ENCODE results near the gene TRABD2B.

TRABD2B gene

GRCh38 chr1:47911892-47912291 is 85.3 kb downstream of the TRABD2B start:
- no peak for DNase-seq (ENCODE audit: low read depth in 2 of 2)

- no peak for DNase-seq (ENCODE audit: low read depth in 2 of 2)
These were observed 85.8 kb downstream of the TRABD2B start for GRCh38 chr1:47911424-47911823.

- DNase-seq (ENCODE audit: low read depth in 2 of 2) = no peak
These were observed 88.9 kb downstream of the TRABD2B start for GRCh38 chr1:47908258-47908657.

DNA sequence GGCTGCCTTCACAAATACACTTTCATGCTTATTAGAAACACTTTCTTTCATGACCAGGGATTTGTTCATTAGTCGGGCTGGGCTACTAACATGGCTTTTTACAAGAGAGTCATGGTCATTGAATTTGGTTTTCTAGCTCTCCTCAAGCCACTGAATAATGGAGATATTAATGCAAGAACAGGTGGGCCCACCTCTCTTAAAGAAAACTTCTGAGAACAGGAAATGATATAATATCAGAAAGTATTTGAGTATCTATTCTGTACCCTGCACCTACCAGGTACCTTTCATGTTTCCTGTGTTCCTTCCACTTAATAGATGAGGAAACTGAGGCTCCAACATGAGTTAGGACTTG is 90.0 kb downstream of the TRABD2B start:
- no peak for DNase-seq (ENCODE audit: low read depth in 2 of 2)

- DNase-seq (ENCODE audit: low read depth in 2 of 2) = no peak
These were observed 90.5 kb downstream of the TRABD2B start for GRCh38 chr1:47906527-47907176.

DNA sequence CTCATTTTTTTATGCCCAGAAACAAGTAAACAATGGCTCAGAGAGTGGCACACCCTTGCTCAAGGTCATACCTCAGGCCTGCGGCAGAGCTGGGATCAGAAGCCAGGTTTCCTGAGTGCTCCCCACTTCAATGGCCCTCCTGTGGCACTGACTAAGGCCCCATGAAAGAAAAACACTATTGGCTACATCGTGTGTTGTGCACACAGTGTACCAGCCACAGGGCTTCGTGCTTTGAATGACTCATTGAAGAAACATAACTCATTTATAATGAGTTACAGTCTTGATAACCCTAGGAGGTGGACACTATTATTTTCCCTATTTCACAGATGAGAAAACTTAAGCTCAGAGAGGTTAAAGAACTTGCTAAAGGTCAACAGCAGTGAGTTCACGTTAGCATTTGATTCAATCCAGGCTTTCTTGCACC is 91.2 kb downstream of the TRABD2B start:
- DNase-seq (ENCODE audit: low read depth in 2 of 2) = no peak

DNA sequence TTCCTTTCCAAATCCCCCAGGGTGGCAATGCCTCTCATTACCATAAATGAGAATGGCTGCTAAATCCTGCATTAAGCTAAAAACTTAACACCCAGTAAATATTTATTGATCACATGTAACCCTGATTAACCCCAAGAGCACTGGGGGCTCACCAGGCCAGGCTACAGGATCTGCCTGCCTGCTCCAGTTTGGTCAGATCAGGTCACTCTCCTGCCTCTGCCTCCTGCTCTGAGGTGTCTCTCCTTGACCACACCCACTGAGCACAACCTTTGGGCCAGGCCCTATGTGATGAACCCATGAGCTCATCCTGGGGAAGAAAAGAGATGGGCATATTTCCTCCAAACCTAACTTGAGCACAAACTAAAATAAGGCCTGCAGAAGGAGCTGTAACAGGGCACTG is 93.5 kb downstream of the TRABD2B start:
- DNase-seq (ENCODE audit: low read depth in 2 of 2) = no peak

GRCh38 chr1:47901001-47901575 is 96.1 kb downstream of the TRABD2B start:
- DNase-seq (ENCODE audit: low read depth in 2 of 2) = no peak

DNA sequence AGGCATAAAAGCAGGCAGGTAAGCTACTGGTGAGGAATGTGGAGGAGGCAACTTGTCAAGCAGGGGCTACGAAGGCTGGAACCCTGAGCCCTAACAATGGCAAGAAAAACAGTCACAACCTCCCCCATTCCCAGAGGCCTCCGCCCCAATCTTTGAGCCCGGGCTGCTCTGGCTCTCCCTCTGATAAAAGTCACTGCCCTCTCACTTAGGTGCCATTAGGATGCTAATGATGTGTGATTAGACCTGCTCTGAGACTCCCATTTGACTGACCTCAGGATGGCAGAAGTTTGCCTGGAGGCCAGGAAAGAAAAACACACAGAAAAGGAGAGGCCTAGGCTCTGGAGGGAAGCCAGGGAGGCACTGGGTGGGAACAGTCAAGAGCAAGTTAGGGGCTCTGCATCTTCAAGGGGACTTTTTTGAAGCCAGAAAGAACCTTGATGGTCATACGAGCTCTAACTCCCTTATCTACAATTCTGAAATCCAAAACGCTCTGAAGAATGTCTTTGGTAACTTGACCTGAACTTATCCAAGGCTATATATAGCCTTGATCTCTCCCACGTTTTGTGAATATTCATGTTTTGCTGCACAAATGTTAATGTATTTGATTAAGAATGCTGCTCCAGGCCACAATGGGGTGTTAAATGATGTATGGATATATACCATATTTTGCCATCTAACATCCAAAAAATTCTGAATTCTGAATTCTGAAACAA is 98.9 kb downstream of the TRABD2B start:
- DNase-seq (ENCODE audit: low read depth in 2 of 2) = no peak

DNA sequence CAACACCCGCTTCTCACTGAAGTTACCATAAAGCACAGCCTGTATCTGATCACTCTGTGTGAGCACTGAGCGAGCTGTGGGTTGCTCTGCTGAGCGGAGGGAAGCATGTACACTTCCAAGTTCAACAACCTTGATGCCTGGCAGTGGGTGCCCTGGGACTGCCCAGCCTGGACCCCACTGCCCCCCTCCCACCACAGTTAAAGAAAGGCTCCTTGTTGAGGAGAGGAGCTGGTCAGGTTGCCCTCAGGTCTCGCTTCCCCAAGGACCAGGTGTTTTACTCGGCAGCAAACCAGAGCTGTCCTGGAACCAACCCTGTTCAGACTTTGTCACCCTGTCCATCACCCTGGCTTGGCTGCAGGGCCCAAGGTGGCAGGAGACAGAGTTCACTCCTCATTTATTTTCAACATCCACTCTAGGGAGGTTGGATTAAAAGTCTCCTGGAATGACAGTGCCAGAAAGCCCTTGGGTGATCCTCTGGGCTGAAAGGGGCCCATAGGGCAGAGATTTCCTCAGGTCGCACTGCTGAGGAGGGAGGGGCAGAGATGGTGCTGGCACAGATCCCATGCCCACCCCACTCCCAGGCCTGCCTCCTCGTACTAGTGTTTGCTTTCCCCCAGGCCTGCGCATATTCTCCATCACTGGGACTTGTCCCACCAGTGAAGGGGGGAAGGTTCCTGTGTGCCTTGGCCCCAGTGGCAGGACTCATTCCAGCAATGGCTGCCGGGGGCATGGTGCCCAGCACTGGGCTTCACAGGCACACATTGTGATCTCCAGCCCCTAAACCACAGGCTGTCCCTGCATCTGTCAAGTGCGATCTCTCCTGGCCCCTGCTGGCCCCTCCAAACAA is 101.7 kb downstream of the TRABD2B start:
- no peak for DNase-seq (ENCODE audit: low read depth in 2 of 2)

DNA sequence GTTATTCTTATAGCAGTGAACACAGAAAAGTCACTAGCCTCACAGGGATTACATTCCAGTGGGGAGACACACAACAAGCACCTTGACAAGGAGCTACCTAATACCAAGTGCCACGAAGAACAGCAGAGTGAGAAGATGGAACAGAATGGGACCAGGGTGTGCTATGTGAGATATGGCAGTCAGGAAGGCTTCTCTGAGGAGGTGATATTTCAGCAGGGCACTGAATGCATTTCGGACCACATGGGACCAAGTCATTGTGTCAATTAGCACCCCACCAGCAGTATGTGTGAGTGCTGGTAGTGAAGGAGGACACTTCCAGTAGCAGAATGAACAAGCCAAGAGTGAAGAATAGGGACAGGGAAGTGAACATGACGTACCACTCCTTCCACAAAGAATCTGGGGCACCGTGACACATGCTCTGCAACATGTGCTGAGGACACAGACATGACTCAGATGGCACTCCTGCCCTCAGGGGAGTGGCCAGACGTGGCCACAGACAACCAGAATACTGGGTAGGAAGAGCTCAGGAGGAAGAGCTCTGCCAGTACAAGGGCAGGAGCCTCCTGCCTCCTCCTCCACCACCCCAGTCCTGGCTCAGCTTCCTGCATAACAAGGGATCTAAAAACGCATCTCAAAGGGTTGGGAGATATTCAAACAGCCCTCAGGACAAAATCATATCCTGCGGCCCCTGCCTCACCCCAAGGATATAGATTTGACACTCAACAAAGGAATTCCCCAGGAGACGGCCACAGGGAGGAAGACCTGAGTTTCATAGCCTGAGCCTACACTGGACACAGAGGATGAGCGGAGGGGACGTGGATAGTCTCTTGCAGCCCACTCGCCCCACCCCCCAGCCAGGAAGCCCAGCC is 102.5 kb downstream of the TRABD2B start:
- DNase-seq (ENCODE audit: low read depth in 2 of 2) = no peak

GRCh38 chr1:47893412-47893811 is 103.8 kb downstream of the TRABD2B start:
- DNase-seq (ENCODE audit: low read depth in 2 of 2) = no peak

GRCh38 chr1:47890779-47891178 is 106.4 kb downstream of the TRABD2B start:
- no peak for DNase-seq (ENCODE audit: low read depth in 2 of 2)

- no peak for DNase-seq (ENCODE audit: low read depth in 2 of 2)
These were observed 108.9 kb downstream of the TRABD2B start for GRCh38 chr1:47888294-47888629.

- DNase-seq (ENCODE audit: low read depth in 2 of 2) = no peak
These were observed 109.5 kb downstream of the TRABD2B start for GRCh38 chr1:47887475-47888293.

GRCh38 chr1:47887060-47887459 is 110.1 kb downstream of the TRABD2B start:
- no peak for DNase-seq (ENCODE audit: low read depth in 2 of 2)

GRCh38 chr1:47886141-47886540 is 111.0 kb downstream of the TRABD2B start:
- no peak for DNase-seq (ENCODE audit: low read depth in 2 of 2)

DNA sequence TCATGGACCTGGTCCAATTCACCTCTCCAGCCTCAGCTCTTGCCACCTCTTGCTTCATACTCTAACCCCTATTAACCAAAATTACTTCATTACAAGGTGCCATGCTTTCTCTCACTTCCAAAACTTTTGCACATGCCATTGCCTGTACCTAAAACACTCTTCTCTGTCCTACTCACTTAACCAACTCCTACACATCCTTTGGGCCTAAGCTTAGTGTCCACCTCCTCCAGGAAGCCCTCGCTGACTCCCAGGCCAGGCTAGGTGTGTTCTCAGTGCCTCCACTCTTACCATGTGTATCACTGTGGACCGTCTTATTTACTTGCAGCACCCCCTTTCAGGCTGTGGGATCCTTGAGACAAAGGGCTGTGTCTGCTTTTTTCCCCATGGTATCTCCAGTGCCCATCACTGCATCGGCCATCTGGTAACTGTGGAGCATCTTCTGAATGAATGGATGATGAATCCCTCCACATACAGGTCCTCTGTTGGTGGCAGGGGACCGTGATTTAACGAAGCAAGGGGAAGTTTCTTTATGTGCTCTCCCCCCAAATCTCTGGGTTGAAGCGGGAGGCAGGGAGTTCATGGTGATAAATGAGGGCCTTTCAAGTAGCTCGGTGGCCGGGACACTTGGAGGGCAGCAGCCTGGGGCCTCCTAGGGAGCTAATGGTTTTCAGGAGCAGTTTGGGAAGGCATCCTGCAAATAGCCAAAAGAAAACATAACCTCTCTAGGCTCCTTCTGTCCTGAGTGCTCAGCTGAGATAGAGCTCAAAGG is 111.9 kb downstream of the TRABD2B start:
- no peak for DNase-seq (ENCODE audit: low read depth in 2 of 2)

DNA sequence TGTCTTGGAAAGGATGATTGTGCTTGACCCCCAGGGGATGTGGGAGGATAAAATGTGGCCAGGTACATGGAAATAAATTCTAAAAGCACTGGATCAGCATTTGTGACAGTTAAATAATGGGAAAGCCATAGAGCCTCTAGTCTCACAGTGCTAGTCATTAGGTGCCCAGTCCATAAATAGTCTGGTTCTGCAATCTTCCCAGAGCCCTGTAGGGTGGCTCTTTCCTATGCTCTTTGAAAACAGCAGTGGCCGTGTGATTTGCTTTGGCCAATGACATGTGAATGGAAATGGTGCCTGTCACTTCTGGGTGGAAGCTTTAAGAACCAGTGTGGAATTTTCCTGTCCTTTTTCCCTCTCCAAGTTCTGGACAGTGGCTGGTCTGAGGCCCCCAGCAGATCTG is 113.2 kb downstream of the TRABD2B start:
- DNase-seq (ENCODE audit: low read depth in 2 of 2) = no peak
